Measurements from ENCODE around the gene MAS1L. TPM values are rescaled to one million over a fixed set of nuclear protein-coding genes. Genes with fewer than 3 reads are reported as not detected.

The MAS1L gene
- total RNA-seq, 6 donors from 2014 or later = 0.54 to 1.8 TPM; not detected in 4

DNA sequence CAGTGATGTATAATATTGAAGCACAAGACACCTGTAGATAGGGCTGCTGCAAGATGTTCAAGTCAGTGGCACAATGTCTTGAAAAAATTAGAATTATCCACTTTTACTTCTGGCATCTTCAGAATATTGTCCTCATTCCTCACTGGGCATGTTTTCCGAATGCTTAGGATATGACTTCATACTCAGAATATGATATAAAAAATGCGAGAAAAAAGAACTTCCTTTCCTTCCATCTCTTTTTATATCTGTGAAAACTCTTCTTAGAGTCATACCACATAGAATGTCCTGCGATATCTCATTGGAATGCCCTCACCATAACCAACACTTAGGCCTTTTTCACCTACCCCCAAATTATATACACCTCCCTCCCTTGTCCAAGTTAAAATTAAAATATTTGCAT lies 4.6 kb downstream of the MAS1L start:
- TF ChIP-seq POLR2AphosphoS5 (IDR thresholded peaks at IDR 0.05) (no peak), EP300 (IDR thresholded peaks at IDR 0.05) (no peak), POLR2A (IDR thresholded peaks at IDR 0.05) (no peak)
- TF ChIP-seq, protein P1, sequence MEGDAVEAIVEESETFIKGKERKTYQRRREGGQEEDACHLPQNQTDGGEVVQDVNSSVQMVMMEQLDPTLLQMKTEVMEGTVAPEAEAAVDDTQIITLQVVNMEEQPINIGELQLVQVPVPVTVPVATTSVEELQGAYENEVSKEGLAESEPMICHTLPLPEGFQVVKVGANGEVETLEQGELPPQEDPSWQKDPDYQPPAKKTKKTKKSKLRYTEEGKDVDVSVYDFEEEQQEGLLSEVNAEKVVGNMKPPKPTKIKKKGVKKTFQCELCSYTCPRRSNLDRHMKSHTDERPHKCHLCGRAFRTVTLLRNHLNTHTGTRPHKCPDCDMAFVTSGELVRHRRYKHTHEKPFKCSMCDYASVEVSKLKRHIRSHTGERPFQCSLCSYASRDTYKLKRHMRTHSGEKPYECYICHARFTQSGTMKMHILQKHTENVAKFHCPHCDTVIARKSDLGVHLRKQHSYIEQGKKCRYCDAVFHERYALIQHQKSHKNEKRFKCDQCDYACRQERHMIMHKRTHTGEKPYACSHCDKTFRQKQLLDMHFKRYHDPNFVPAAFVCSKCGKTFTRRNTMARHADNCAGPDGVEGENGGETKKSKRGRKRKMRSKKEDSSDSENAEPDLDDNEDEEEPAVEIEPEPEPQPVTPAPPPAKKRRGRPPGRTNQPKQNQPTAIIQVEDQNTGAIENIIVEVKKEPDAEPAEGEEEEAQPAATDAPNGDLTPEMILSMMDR (IDR thresholded peaks at IDR 0.05) = no peak
- Histone ChIP-seq H3K27me3 (no peaks in the 10 kb centered on the region), H3K4me3 (no peak overlapping the region), H3K36me3 (no peaks in the 10 kb centered on the region), H3K27ac (no peak overlapping the region), H3K4me1 (no peaks in the 10 kb centered on the region), H3K9me3 (no peaks in the 10 kb centered on the region)
- ATAC-seq (ENCODE audit: low FRiP score in 2 of 2) = no peak
- WGBS, 2 donors = 85 to 90% methylated on average over 3 of the region's 3 CpGs
- DNase-seq = no peak

DNA sequence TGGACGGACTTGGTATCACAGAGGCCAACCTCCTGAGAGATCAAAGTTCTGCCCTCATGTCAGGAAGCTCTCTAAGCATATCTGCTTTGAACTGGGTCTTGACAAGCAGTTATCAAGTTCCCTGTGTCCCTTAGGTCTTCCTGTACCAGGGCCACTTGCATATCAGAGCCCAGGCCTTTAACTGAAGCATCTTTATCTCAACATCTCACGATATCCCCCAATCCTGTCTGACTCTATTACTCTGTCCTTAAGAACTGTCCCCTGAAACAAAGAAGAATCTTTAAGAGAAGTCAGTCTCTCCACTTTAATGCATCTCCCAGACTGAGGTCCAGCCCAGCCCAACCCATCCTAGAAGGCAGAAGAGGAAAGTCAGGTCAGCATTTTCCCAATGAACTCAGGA lies 8.2 kb downstream of the MAS1L start:
- H3K27me3 ChIP-seq = no peaks in the 10 kb centered on the region
- 77 to 84% methylated on average over 2 of the region's 2 CpGs for WGBS, 2 donors

DNA sequence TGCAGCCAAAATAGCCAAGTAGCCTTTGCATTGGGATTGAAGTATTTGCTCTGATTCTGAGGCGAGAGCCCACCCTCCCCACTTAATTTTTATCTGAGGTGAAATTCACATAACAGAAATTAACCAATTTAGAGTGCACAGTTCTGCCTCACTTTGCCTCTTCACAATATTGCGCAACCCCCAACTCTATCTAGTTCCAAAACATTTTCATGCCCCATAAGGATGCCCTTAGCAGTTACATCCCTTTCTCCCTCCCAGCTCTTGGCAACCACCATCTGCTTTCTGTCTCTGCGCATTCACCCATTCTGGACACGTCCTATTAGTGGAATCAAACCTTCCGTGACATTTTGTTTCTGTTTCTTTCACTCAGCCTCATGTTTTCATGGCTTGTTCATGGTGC lies 9.0 kb downstream of the MAS1L start:
- WGBS, 2 donors = 82 to 85% methylated on average over 5 of the region's 5 CpGs
- DNase-seq = no peak
- Histone ChIP-seq H3K36me3 (no peaks in the 10 kb centered on the region), H3K27ac (no peak overlapping the region), H3K9me3 (no peaks in the 10 kb centered on the region), H3K4me3 (no peak overlapping the region), H3K27me3 (no peaks in the 10 kb centered on the region), H3K4me1 (no peaks in the 10 kb centered on the region)
- TF ChIP-seq POLR2A (IDR thresholded peaks at IDR 0.05) (no peak), EP300 (IDR thresholded peaks at IDR 0.05) (no peak)
- no peak for ATAC-seq (ENCODE audit: low FRiP score in 2 of 2)

More for the DNA sequence above, 8.2 kb downstream of the MAS1L start:
- ATAC-seq (ENCODE audit: low FRiP score in 2 of 2) (no peak), DNase-seq (no peak)
- Histone ChIP-seq H3K36me3 (no peaks in the 10 kb centered on the region), H3K9me3 (no peaks in the 10 kb centered on the region), H3K4me3 (no peak overlapping the region), H3K27ac (no peak overlapping the region), H3K4me1 (no peaks in the 10 kb centered on the region)
- no peak for TF ChIP-seq POLR2A (IDR thresholded peaks at IDR 0.05)
- TF ChIP-seq EP300 (IDR thresholded peaks at IDR 0.05) = no peak
- TF ChIP-seq, protein P1 (IDR thresholded peaks at IDR 0.05) = no peak
- no peak for TF ChIP-seq POLR2AphosphoS5 (IDR thresholded peaks at IDR 0.05)

DNA sequence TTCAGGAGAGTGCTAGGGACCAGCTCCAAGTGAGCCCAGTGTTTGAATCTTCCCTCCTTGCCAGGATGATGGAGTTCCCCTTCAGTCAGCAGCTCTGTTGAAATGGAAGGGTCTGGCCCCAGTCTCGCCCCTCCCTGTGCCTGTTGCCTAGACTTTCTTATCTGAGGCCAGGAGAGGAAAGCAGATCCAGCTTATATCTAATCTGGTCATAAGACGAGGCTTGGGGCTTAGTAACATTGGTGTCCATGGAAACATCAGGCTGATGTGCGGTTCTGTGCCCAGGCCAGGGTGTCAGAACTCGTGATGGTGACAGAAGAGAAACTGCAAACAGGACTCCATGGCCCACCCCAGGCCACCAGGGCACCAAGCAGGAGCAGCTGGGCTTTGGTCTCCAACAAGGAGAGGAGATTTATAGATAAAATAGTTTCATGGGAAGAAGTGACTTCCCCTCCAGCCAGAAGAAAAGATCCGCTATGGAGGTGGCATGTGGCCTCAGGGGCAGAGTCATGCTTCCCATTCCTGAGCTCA lies 9.8 kb downstream of the MAS1L start:
- H3K4me3 ChIP-seq = no peak overlapping the region
- H3K4me1 ChIP-seq = no peaks in the 10 kb centered on the region
- DNase-seq = no peak
- TF ChIP-seq POLR2A (IDR thresholded peaks at IDR 0.05) = no peak
- no peak for TF ChIP-seq EP300 (IDR thresholded peaks at IDR 0.05)
- no peak for TF ChIP-seq POLR2AphosphoS5 (IDR thresholded peaks at IDR 0.05)
- TF ChIP-seq, protein P1 (IDR thresholded peaks at IDR 0.05) = no peak
- H3K27me3 ChIP-seq = no peaks in the 10 kb centered on the region
- 59 to 68% methylated on average over 5 of the region's 5 CpGs for WGBS, 2 donors
- H3K36me3 ChIP-seq = no peaks in the 10 kb centered on the region
- ATAC-seq (ENCODE audit: low FRiP score in 2 of 2) = no peak
- no peak overlapping the region for H3K27ac ChIP-seq
- no peaks in the 10 kb centered on the region for H3K9me3 ChIP-seq

DNA sequence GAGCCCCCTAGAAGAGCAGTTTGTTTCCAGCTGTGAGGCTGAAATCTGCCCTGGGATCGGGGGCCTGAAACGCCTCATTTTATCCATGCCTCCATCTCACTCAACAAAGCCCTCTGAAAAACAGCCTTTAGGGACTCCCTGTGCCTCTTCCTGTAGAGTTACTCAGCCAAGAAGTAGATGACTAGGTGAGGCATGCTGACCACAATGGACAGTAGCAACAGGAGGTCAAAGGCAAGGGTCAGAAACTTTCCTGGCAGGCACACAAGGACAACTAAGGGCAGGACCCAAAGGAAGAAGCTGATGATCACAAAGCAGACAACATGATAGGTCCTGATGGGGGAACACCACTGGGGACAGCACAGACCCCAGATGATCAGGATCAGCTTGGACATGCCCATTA lies 12.8 kb downstream of the MAS1L start:
- 89 to 95% methylated on average over 2 of the region's 2 CpGs for WGBS, 2 donors
- no peak for DNase-seq
- Histone ChIP-seq H3K4me3 (no peak overlapping the region), H3K9me3 (no peaks in the 10 kb centered on the region), H3K27me3 (no peaks in the 10 kb centered on the region), H3K27ac (no peak overlapping the region), H3K4me1 (no peaks in the 10 kb centered on the region), H3K36me3 (no peaks in the 10 kb centered on the region)
- ATAC-seq (ENCODE audit: low FRiP score in 2 of 2) = no peak
- TF ChIP-seq POLR2A (IDR thresholded peaks at IDR 0.05) (no peak), POLR2AphosphoS5 (IDR thresholded peaks at IDR 0.05) (no peak), EP300 (IDR thresholded peaks at IDR 0.05) (no peak)
- TF ChIP-seq, protein P1 (IDR thresholded peaks at IDR 0.05) = no peak

Data from upper lobe of left lung (tissue), 6 donors.